ENCODE data around the gene XPNPEP1.

XPNPEP1 gene

DNA sequence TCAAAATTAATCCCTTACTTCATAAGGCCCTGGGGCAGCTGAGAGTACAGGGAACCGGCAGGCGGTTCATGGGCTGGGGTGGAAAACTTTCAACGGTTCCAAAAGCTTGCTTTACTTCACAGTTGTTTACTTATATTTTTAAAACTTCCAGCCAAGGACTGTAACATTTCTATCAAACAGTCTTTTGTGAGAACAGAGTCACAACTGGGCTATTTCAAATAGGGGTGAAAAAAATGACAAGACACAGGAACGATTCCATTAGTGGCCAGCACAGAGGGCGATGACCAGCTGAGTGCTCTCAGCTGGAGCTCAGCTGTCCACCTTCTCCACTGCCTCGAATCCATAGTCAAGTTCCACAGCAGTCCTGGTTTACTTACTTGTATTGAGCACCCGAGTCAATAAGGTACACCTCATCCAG is 48.2 kb downstream of the XPNPEP1 start:
- Histone ChIP-seq H3K9ac (ENCODE audit: insufficient read length, low read depth) (no peak overlapping the region), H3K9me3 (ENCODE audit: insufficient read depth, low read length) (no peaks in the 10 kb centered on the region), H3K4me3 (ENCODE audit: insufficient read length, low read depth) (no peak overlapping the region), H3K27me3 (ENCODE audit: insufficient read depth, insufficient read length) (no peaks in the 10 kb centered on the region), H3K4me1 (ENCODE audit: insufficient read depth, insufficient read length) (no peaks in the 10 kb centered on the region), H3K36me3 (ENCODE audit: insufficient read depth, insufficient read length, low read length) (peaks cover 55% of the 10 kb centered on the region)
- no peak for TF ChIP-seq ZNF274 (IDR thresholded peaks at IDR 0.05; ENCODE audit: low read depth, low read length)
- no peak for TF ChIP-seq SUZ12 (IDR thresholded peaks at IDR 0.05; ENCODE audit: extremely low read depth, insufficient read depth, insufficient read length)
- DNase-seq (ENCODE audit: low read depth, low spot score), result no peak

DNA sequence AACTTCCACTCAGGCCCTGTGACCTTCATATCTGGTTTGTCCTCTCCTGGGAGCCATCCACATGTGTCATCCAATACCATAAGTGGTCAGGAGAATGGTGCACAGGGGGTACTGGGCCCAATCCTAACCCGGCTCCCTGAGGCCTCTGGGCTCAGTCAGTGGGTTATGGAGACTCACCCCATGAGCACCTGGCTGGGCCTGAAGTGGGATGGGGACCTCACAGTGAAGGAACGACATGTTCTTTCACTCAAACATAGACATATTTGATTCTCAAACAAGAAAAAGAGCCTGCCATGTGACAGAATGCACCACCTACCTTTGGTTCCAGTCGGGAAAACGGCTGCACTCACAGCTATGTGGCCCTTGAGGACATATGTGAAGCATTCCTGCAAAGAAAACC is 51.8 kb downstream of the XPNPEP1 start:
- Histone ChIP-seq H3K4me3 (ENCODE audit: insufficient read length, low read depth) (no peak overlapping the region), H3K9me3 (ENCODE audit: insufficient read depth, low read length) (no peaks in the 10 kb centered on the region), H3K27me3 (ENCODE audit: insufficient read depth, insufficient read length) (no peaks in the 10 kb centered on the region), H3K4me1 (ENCODE audit: insufficient read depth, insufficient read length) (no peaks in the 10 kb centered on the region), H3K36me3 (ENCODE audit: insufficient read depth, insufficient read length, low read length) (peaks cover 73% of the 10 kb centered on the region), H3K9ac (ENCODE audit: insufficient read length, low read depth) (no peak overlapping the region)
- no peak for TF ChIP-seq YY1 (IDR thresholded peaks at IDR 0.05; ENCODE audit: insufficient read depth, insufficient read length)
- no peak for TF ChIP-seq SUZ12 (IDR thresholded peaks at IDR 0.05; ENCODE audit: extremely low read depth, insufficient read depth, insufficient read length)
- TF ChIP-seq ZNF274 (IDR thresholded peaks at IDR 0.05; ENCODE audit: low read depth, low read length), result no peak
- DNase-seq (ENCODE audit: low read depth, low spot score), result no peak

DNA sequence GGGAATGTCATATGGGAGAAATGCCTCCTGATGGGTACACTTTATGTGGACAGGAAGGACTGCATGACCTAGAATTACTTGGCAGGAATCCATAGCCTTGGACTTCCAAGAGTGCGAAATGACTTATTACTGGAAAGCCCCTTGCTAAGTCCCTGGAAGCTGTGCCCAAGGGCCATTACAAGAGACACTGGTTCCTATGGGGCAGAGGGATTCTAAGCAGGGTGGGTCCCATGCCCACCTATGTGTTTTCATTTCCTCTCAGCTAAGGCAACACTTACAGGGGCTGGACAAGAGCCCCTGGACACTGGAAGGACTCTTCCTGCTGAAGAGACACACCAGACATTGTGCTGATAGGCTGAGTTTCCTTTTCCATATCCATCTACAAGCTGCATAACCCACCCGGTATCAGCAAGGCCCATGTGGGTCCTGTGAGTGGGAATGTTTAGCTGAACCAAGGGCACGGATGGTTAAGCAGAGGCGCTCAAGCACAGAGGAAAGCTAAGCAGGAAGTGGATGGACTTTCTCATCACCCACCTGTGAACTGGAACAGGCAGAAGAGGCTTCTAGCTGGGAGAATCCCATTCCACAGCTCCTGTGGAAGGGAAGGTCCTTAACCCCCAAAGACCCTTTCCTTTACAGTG is 56.2 kb downstream of the XPNPEP1 start:
- no peak for TF ChIP-seq SUZ12 (IDR thresholded peaks at IDR 0.05; ENCODE audit: extremely low read depth, insufficient read depth, insufficient read length)
- no peak for TF ChIP-seq YY1 (IDR thresholded peaks at IDR 0.05; ENCODE audit: insufficient read depth, insufficient read length)
- H3K36me3 ChIP-seq (ENCODE audit: insufficient read depth, insufficient read length, low read length), result peaks cover 81% of the 10 kb centered on the region
- no peak for DNase-seq (ENCODE audit: low read depth, low spot score)

DNA sequence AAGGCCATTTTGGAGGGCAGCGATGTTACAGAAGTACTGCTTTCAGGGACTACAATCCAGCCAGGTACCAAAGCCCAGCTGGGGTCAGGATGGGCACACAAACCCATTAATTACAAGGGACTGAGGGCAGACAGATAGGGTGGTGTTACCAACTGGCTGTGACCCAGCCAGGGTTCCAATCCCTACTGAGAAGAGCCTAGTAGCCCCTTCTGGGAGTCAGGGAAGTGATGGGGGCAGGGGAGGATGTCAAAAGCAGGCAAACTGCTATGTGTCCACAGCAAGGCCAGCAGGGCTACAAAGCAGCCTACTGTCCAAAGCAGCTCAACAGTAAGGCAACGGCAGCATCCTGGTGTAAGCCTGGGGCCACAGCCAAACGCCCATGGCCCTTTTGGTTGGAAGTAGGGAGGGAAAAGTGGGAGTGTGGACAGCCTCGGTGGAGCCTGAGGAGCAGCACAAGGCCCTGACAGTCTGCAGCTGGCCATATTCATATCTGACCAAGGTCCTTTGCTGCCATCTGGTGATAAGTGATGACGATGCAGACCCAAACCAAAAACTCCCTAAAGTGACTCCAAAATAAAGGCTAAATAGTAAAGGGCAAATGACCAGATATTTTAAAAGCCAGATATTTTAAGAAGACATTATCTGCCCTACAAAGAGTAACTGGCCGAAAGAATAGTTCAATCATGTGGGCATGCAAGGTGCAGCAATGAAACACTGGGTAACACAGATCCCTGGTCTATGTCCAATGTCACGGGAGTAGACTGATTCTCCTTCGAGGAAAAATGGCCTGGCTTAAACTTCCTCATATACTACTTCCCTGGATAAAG is 56.9 kb downstream of the XPNPEP1 start:
- no peaks in the 10 kb centered on the region for H3K27me3 ChIP-seq (ENCODE audit: insufficient read depth, insufficient read length)
- H3K9me3 ChIP-seq (ENCODE audit: insufficient read depth, low read length), result 0 out of 2 replicates have a peak, but pooled peaks cover 6% of the 10 kb centered on the region
- no peak overlapping the region for H3K4me3 ChIP-seq (ENCODE audit: insufficient read length, low read depth)
- no peak overlapping the region for H3K9ac ChIP-seq (ENCODE audit: insufficient read length, low read depth)
- no peaks in the 10 kb centered on the region for H3K4me1 ChIP-seq (ENCODE audit: insufficient read depth, insufficient read length)
- DNase-seq (ENCODE audit: low read depth, low spot score), result no peak
- H3K36me3 ChIP-seq (ENCODE audit: insufficient read depth, insufficient read length, low read length), result peaks cover 74% of the 10 kb centered on the region
- TF ChIP-seq YY1 (IDR thresholded peaks at IDR 0.05; ENCODE audit: insufficient read depth, insufficient read length) (no peak), ZNF274 (IDR thresholded peaks at IDR 0.05; ENCODE audit: low read depth, low read length) (no peak), SUZ12 (IDR thresholded peaks at IDR 0.05; ENCODE audit: extremely low read depth, insufficient read depth, insufficient read length) (no peak)

More for the DNA sequence above, 56.2 kb downstream of the XPNPEP1 start:
- Histone ChIP-seq H3K27me3 (ENCODE audit: insufficient read depth, insufficient read length) (no peaks in the 10 kb centered on the region), H3K4me1 (ENCODE audit: insufficient read depth, insufficient read length) (no peaks in the 10 kb centered on the region), H3K4me3 (ENCODE audit: insufficient read length, low read depth) (no peak overlapping the region), H3K9ac (ENCODE audit: insufficient read length, low read depth) (no peak overlapping the region), H3K9me3 (ENCODE audit: insufficient read depth, low read length) (0 out of 2 replicates have a peak, but pooled peaks cover 6% of the 10 kb centered on the region)

DNA sequence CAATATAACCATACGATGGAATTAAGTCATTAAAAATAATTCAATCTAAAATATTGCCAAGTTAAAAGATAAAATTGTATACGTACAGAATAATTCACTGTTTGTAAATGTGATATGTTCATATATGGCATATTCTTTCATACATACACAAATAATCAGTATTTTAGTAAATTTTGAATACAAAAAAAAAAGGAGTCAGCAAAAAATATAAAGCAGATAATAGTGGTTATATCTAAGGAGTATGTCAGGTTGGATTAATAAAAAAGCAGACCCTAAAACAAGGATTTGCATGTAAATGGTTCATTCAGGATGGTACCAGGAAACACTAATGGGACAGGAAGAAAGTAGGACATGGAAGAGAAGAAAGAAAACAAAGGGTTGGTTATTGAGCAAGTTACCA is 59.5 kb downstream of the XPNPEP1 start:
- no peak for DNase-seq (ENCODE audit: low read depth, low spot score)
- H3K4me3 ChIP-seq (ENCODE audit: insufficient read length, low read depth), result no peak overlapping the region
- TF ChIP-seq SUZ12 (IDR thresholded peaks at IDR 0.05; ENCODE audit: extremely low read depth, insufficient read depth, insufficient read length) (no peak), YY1 (IDR thresholded peaks at IDR 0.05; ENCODE audit: insufficient read depth, insufficient read length) (no peak), ZNF274 (IDR thresholded peaks at IDR 0.05; ENCODE audit: low read depth, low read length) (no peak)
- 0 out of 2 replicates have a peak, but pooled peaks cover 6% of the 10 kb centered on the region for H3K9me3 ChIP-seq (ENCODE audit: insufficient read depth, low read length)
- peaks cover 54% of the 10 kb centered on the region for H3K36me3 ChIP-seq (ENCODE audit: insufficient read depth, insufficient read length, low read length)
- no peaks in the 10 kb centered on the region for H3K4me1 ChIP-seq (ENCODE audit: insufficient read depth, insufficient read length)
- H3K27me3 ChIP-seq (ENCODE audit: insufficient read depth, insufficient read length), result no peaks in the 10 kb centered on the region
- no peak overlapping the region for H3K9ac ChIP-seq (ENCODE audit: insufficient read length, low read depth)

DNA sequence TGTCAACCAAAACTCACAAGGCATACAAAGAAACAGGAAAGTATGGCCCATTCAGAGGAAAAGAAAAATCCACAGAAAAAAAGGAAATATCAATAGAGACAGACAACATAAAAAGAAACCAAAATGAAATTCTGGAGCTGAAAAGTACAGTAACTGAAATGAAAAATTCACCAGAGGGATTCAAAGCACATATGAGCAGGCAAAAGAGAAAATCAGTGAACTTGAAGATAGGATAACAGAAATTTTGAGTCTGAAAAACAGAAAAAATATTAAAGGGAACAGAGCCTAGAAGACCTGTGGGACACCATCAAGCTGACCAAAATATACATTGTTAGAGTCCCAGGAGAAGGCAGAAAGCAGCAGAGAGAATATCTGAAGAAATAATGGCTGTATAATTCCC is 60.6 kb downstream of the XPNPEP1 start:
- H3K9ac ChIP-seq (ENCODE audit: insufficient read length, low read depth), result no peak overlapping the region
- 0 out of 2 replicates have a peak, but pooled peaks cover 6% of the 10 kb centered on the region for H3K9me3 ChIP-seq (ENCODE audit: insufficient read depth, low read length)
- peaks cover 44% of the 10 kb centered on the region for H3K36me3 ChIP-seq (ENCODE audit: insufficient read depth, insufficient read length, low read length)
- TF ChIP-seq SUZ12 (IDR thresholded peaks at IDR 0.05; ENCODE audit: extremely low read depth, insufficient read depth, insufficient read length) (no peak), YY1 (IDR thresholded peaks at IDR 0.05; ENCODE audit: insufficient read depth, insufficient read length) (no peak), ZNF274 (IDR thresholded peaks at IDR 0.05; ENCODE audit: low read depth, low read length) (no peak)
- no peak for DNase-seq (ENCODE audit: low read depth, low spot score)
- H3K4me1 ChIP-seq (ENCODE audit: insufficient read depth, insufficient read length), result no peaks in the 10 kb centered on the region
- no peak overlapping the region for H3K4me3 ChIP-seq (ENCODE audit: insufficient read length, low read depth)
- H3K27me3 ChIP-seq (ENCODE audit: insufficient read depth, insufficient read length), result no peaks in the 10 kb centered on the region

DNA sequence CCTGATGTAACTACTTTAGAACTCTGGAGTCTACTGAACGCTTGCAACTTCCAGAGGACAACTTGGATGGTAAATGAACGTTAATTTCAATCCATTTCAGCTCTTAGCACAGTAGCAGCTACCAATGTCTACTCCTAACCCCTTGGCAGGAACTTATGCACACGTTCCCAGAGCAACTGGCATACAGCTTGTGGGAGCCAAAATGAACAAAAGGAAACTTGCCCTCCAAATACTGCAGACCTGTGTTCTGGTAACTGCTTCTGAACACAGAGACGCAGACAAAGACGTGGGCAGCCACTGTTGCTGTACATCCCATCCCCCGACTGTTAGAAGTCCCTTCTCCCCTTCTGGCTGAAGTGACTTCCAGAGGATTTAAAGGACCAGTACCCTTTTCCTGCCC is 61.3 kb downstream of the XPNPEP1 start:
- H3K27me3 ChIP-seq (ENCODE audit: insufficient read depth, insufficient read length), result no peaks in the 10 kb centered on the region
- H3K36me3 ChIP-seq (ENCODE audit: insufficient read depth, insufficient read length, low read length), result peaks cover 37% of the 10 kb centered on the region
- 0 out of 2 replicates have a peak, but pooled peaks cover 6% of the 10 kb centered on the region for H3K9me3 ChIP-seq (ENCODE audit: insufficient read depth, low read length)
- no peak overlapping the region for H3K4me3 ChIP-seq (ENCODE audit: insufficient read length, low read depth)
- TF ChIP-seq YY1 (IDR thresholded peaks at IDR 0.05; ENCODE audit: insufficient read depth, insufficient read length) (no peak), ZNF274 (IDR thresholded peaks at IDR 0.05; ENCODE audit: low read depth, low read length) (no peak)
- no peak overlapping the region for H3K9ac ChIP-seq (ENCODE audit: insufficient read length, low read depth)
- H3K4me1 ChIP-seq (ENCODE audit: insufficient read depth, insufficient read length), result no peaks in the 10 kb centered on the region
- DNase-seq (ENCODE audit: low read depth, low spot score), result no peak
